Upper lobe of left lung (tissue), 4 donors: Measurements from ENCODE around the gene TACC2.

Experiments
- EP300 ChIP-seq, 4 donors: sonication (generic); formaldehyde crosslinking; IDR thresholded peaks; one replicate each; pipeline ENCODE4 v1.5.1; 2017; ENCODE audit warnings: antibody characterized with exemption in 4 of 4, control low read depth in 2 of 4
- POLR2A ChIP-seq, 4 donors: fragments of 450-650 bp; IDR thresholded peaks; one replicate each; pipeline ENCODE4 v1.5.1; 2016 to 2017; ENCODE audit warnings: antibody characterized with exemption in 4 of 4, mild to moderate bottlenecking in 2 of 4
- TF ChIP-seq, protein P1 (sequence below), 6 experiments: fragments of 450-650 bp in 4 of 6; fragments of 200-600 bp in 2 of 6; sonication (generic) in 2 of 6; IDR thresholded peaks; one replicate each; pipeline ENCODE4 v1.5.1; 2016 to 2019; ENCODE audit warnings: antibody characterized with exemption in 6 of 6

DNA sequence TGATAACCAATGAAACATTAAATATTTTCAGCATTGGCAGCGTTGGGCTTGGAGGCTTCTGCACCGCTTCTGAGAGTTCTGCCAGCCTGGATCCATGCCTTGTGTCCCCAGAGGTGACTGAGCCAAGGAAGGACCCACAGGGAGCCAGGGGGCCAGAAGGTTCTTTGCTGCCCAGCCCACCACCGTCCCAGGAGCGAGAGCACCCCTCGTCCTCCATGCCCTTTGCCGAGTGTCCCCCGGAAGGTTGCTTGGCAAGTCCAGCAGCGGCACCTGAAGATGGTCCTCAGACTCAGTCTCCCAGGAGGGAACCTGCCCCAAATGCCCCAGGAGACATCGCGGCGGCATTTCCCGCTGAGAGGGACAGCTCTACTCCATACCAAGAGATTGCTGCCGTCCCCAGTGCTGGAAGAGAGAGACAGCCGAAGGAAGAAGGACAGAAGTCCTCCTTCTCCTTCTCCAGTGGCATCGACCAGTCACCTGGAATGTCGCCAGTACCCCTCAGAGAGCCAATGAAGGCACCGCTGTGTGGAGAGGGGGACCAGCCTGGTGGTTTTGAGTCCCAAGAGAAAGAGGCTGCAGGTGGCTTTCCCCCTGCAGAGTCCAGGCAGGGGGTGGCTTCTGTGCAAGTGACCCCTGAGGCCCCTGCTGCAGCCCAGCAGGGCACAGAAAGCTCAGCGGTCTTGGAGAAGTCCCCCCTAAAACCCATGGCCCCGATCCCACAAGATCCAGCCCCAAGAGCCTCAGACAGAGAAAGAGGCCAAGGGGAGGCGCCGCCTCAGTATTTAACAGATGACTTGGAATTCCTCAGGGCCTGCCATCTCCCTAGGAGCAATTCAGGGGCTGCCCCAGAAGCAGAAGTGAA lies 93.9 kb downstream of the TACC2 start:
- TF ChIP-seq POLR2A (IDR thresholded peaks at IDR 0.05) = no peak
- TF ChIP-seq, protein P1, sequence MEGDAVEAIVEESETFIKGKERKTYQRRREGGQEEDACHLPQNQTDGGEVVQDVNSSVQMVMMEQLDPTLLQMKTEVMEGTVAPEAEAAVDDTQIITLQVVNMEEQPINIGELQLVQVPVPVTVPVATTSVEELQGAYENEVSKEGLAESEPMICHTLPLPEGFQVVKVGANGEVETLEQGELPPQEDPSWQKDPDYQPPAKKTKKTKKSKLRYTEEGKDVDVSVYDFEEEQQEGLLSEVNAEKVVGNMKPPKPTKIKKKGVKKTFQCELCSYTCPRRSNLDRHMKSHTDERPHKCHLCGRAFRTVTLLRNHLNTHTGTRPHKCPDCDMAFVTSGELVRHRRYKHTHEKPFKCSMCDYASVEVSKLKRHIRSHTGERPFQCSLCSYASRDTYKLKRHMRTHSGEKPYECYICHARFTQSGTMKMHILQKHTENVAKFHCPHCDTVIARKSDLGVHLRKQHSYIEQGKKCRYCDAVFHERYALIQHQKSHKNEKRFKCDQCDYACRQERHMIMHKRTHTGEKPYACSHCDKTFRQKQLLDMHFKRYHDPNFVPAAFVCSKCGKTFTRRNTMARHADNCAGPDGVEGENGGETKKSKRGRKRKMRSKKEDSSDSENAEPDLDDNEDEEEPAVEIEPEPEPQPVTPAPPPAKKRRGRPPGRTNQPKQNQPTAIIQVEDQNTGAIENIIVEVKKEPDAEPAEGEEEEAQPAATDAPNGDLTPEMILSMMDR (IDR thresholded peaks at IDR 0.05) = no peak
- TF ChIP-seq EP300 (IDR thresholded peaks at IDR 0.05) = no peak
